Epithelial cell of proximal tubule (primary cell): ENCODE data around the gene SERAC1. TPM values are rescaled to one million over a fixed set of nuclear protein-coding genes. Genes with fewer than 3 reads are reported as not detected.
A peak's percentile ranks its signal among the peaks of the same experiment; 100 is the strongest.

ENCODE experiments used
- DNase-seq: peaks from one replicate; pipeline ENCODE4 v3.0.0-alpha.2; 2011; ENCODE audit warnings: low read depth
- H3K4me3 ChIP-seq: 2 replicates; pipeline ENCODE4 v1.5.1; 2011; ENCODE audit warnings: low read depth, mild to moderate bottlenecking, low read length
- CTCF ChIP-seq: conservative IDR thresholded peaks from 2 replicates; pipeline ENCODE4 v1.5.1; 2012; ENCODE audit warnings: low read depth, mild to moderate bottlenecking, low read length
- total RNA-seq: library from RNA; depleted of rRNA; stranded (reverse); fragments of >200 nt; gene quantifications from 2 replicates; pipeline ENCODE4 v1.2.3, GENCODE V29; 2015

SERAC1 gene
- total RNA-seq, 1 donor from 2014 or later = 5.1 TPM

GRCh38 chr6:158086504-158087223 lies 81.4 kb downstream of the SERAC1 start:
- no peak for TF ChIP-seq CTCF
- peak; percentile 90 for DNase-seq

GRCh38 chr6:158086054-158086503 lies 82.0 kb downstream of the SERAC1 start:
- DNase-seq = no peak
- TF ChIP-seq CTCF = no peak
- no peak overlapping the region for H3K4me3 ChIP-seq

More at GRCh38 chr6:158086504-158087223, 81.4 kb downstream of the SERAC1 start:
- H3K4me3 ChIP-seq = peak overlapping the region; percentile 46

GRCh38 chr6:158085261-158086053 lies 82.6 kb downstream of the SERAC1 start:
- TF ChIP-seq CTCF = no peak
- no peak for DNase-seq
- H3K4me3 ChIP-seq = no peak overlapping the region

GRCh38 chr6:158083455-158084325 lies 84.4 kb downstream of the SERAC1 start:
- no peak for DNase-seq
- TF ChIP-seq CTCF = no peak
- H3K4me3 ChIP-seq = no peak overlapping the region

GRCh38 chr6:158081657-158081935 lies 86.5 kb downstream of the SERAC1 start:
- TF ChIP-seq CTCF = no peak
- H3K4me3 ChIP-seq = no peak overlapping the region
- no peak for DNase-seq

- H3K4me3 ChIP-seq = no peak overlapping the region
- no peak for TF ChIP-seq CTCF
- no peak for DNase-seq
These were observed 87.0 kb downstream of the SERAC1 start for GRCh38 chr6:158080849-158081656.
